ENCODE results near the gene DAGLA.
A peak's percentile ranks its signal among the peaks of the same experiment; 100 is the strongest.

Gene DAGLA

GRCh38 chr11:61731211-61731951 is 51.2 kb downstream of the DAGLA start:
- DNase-seq = no peak

GRCh38 chr11:61731952-61732675 is 51.9 kb downstream of the DAGLA start:
- DNase-seq = no peak

- DNase-seq = no peak
Measured at GRCh38 chr11:61732705-61733104, 52.5 kb downstream of the DAGLA start.

- peak; percentile 67 for DNase-seq
Measured at GRCh38 chr11:61733120-61733978, 53.2 kb downstream of the DAGLA start.

- DNase-seq = no peak
Measured at GRCh38 chr11:61734767-61735166, 54.6 kb downstream of the DAGLA start.

GRCh38 chr11:61735391-61735790 is 55.2 kb downstream of the DAGLA start:
- DNase-seq = no peak

GRCh38 chr11:61736310-61736709 is 56.1 kb downstream of the DAGLA start:
- no peak for DNase-seq

GRCh38 chr11:61737131-61737530 is 56.9 kb downstream of the DAGLA start:
- DNase-seq = no peak

GRCh38 chr11:61737636-61738386 is 57.6 kb downstream of the DAGLA start:
- DNase-seq = no peak

- DNase-seq = no peak
Measured at GRCh38 chr11:61738776-61739175, 58.6 kb downstream of the DAGLA start.

GRCh38 chr11:61739413-61739812 is 59.2 kb downstream of the DAGLA start:
- no peak for DNase-seq

GRCh38 chr11:61739966-61740365 is 59.8 kb downstream of the DAGLA start:
- DNase-seq = peak; percentile 18

- no peak for DNase-seq
Measured at GRCh38 chr11:61742391-61742790, 62.2 kb downstream of the DAGLA start.

GRCh38 chr11:61743486-61744095 is 63.4 kb downstream of the DAGLA start:
- DNase-seq = no peak

GRCh38 chr11:61744181-61744580 is 64.0 kb downstream of the DAGLA start:
- DNase-seq = no peak

GRCh38 chr11:61744609-61745156 is 64.5 kb downstream of the DAGLA start:
- DNase-seq = no peak

GRCh38 chr11:61745781-61746441 is 65.7 kb downstream of the DAGLA start:
- peak; percentile 8 for DNase-seq

GRCh38 chr11:61746442-61747191 is 66.4 kb downstream of the DAGLA start:
- no peak for DNase-seq

GRCh38 chr11:61747192-61747966 is 67.2 kb downstream of the DAGLA start:
- DNase-seq = no peak

- no peak for DNase-seq
Measured at GRCh38 chr11:61747967-61748285, 67.7 kb downstream of the DAGLA start.

Data from NCI-H510A (cell line).